SK-N-SH (cell line): ENCODE data around the gene GALNT13. TPM values are rescaled to one million over a fixed set of nuclear protein-coding genes. Genes with fewer than 3 reads are reported as not detected.

Experiments used
- CTCF ChIA-PET: fragments of 300-600, 350-600 bp; formaldehyde crosslinking; extraction: SDS; loops from one replicate; lab custom pipeline; 2021; lab: Yijun Ruan, JAX
- POLR2A ChIA-PET: fragments of 350-600 bp; sonication (Branson Sonifier 250); formaldehyde crosslinking; extraction: SDS; loops from one replicate; lab custom pipeline; 2020; ENCODE audit warnings: antibody characterized with exemption, inconsistent platforms; lab: Yijun Ruan, JAX
- DNase-seq: peaks from one replicate; pipeline ENCODE4 v3.0.0; 2012
- H2AFZ ChIP-seq: fragments of 200-600 bp; sonication (generic); 2 replicates; pipeline ENCODE4 v1.8.1; 2016; ENCODE audit warnings: antibody characterized with exemption, mild to moderate bottlenecking, low read depth
- H3F3A ChIP-seq: fragments of 200-600 bp; sonication (generic); replicated peaks from 2 replicates; pipeline ENCODE3; 2016; ENCODE audit warnings: antibody characterized with exemption, mild to moderate bottlenecking; ENCODE audit not compliant: insufficient read depth
- H3K27ac ChIP-seq, 2 experiments: fragments of 200-500 bp in 1 of 2; fragments of 200-600 bp in 1 of 2; sonication (Bioruptor generic) in 1 of 2; sonication (generic), shearing (Covaris generic) in 1 of 2; 2 replicates each; pipeline versions ENCODE4 v1.5.1 to v1.6.1; 2014 to 2016; ENCODE audit warnings: low read depth in 2 of 2, inconsistent platforms in 1 of 2, low read length in 1 of 2, mild to moderate bottlenecking in 1 of 2, mixed read lengths in 1 of 2
- H3K27me3 ChIP-seq: fragments of 200-600 bp; sonication (generic), shearing (Covaris generic); 2 replicates; pipeline ENCODE4 v1.6.1; 2016; ENCODE audit warnings: mixed run types; ENCODE audit not compliant: insufficient read depth
- H3K36me3 ChIP-seq, 2 experiments: fragments of 200-500 bp in 1 of 2; fragments of 200-600 bp in 1 of 2; sonication (Bioruptor generic) in 1 of 2; sonication (generic) in 1 of 2; replicated peaks in 1 of 2; 2 replicates each; pipeline versions ENCODE3 to v1.5.1; 2014 to 2016; ENCODE audit warnings: low read length in 1 of 2, mild to moderate bottlenecking in 1 of 2; ENCODE audit not compliant: insufficient read depth in 2 of 2, control insufficient read depth in 1 of 2
- H3K4me1 ChIP-seq, 2 experiments: fragments of 200-500 bp in 1 of 2; fragments of 200-600 bp in 1 of 2; sonication (Bioruptor generic) in 1 of 2; sonication (generic), shearing (Covaris generic) in 1 of 2; 2 replicates each; pipeline versions ENCODE4 v1.5.1 to v1.6.1; 2014 to 2016; ENCODE audit warnings: low read depth in 1 of 2, low read length in 1 of 2, mixed run types in 1 of 2; ENCODE audit not compliant: insufficient read depth in 2 of 2, control insufficient read depth in 1 of 2
- H3K4me2 ChIP-seq: fragments of 200-600 bp; sonication (generic), shearing (Covaris generic); 2 replicates; pipeline ENCODE4 v1.6.1; 2017; ENCODE audit warnings: mixed run types
- H3K4me3 ChIP-seq, 2 experiments: fragments of 200-500 bp in 1 of 2; fragments of 200-600 bp in 1 of 2; sonication (Bioruptor generic) in 1 of 2; sonication (generic), shearing (Covaris generic) in 1 of 2; 2 replicates each; pipeline versions ENCODE4 v1.5.1 to v1.8.1; 2014 to 2016; ENCODE audit warnings: low read depth in 2 of 2, inconsistent platforms in 1 of 2, low read length in 1 of 2, mild to moderate bottlenecking in 1 of 2, mixed read lengths in 1 of 2, moderate library complexity in 1 of 2
- H3K79me2 ChIP-seq: fragments of 200-600 bp; sonication (generic); 2 replicates; pipeline ENCODE4 v1.8.1; 2017; ENCODE audit warnings: mild to moderate bottlenecking; ENCODE audit not compliant: insufficient read depth
- H3K9ac ChIP-seq: fragments of 200-600 bp; sonication (generic); 2 replicates; pipeline ENCODE4 v1.6.1; 2017; ENCODE audit warnings: mixed run types
- H3K9me2 ChIP-seq: fragments of 200-600 bp; sonication (generic); 2 replicates; pipeline ENCODE4 v1.6.1; 2017; ENCODE audit warnings: mixed run types
- H3K9me3 ChIP-seq: fragments of 200-600 bp; sonication (generic); 2 replicates; pipeline ENCODE4 v1.6.1; 2017; ENCODE audit warnings: mixed run types, mild to moderate bottlenecking, moderate library complexity
- H4K20me1 ChIP-seq: fragments of 200-600 bp; sonication (generic); 2 replicates; pipeline ENCODE4 v1.6.1; 2017; ENCODE audit warnings: mild to moderate bottlenecking, mixed run types; ENCODE audit not compliant: insufficient read depth
- ELF1 ChIP-seq: IDR thresholded peaks from 2 replicates; pipeline ENCODE4 v1.4.0; 2012
- EP300 ChIP-seq, 2 experiments: IDR thresholded peaks; 2 replicates each; pipeline versions ENCODE4 v1.4.0 to v1.6.1; 2012; ENCODE audit warnings: borderline replicate concordance in 1 of 2, low read depth in 1 of 2, low read length in 1 of 2
- FOXJ3 ChIP-seq: sonication (generic); formaldehyde crosslinking; IDR thresholded peaks from 2 replicates; pipeline ENCODE4 v1.5.1; 2020; ENCODE audit warnings: mild to moderate bottlenecking, missing genetic modification reagents
- FOXM1 ChIP-seq: IDR thresholded peaks from 2 replicates; pipeline ENCODE4 v1.4.0; 2012; ENCODE audit warnings: low read depth, mild to moderate bottlenecking
- GATA2 ChIP-seq: sonication (generic); formaldehyde crosslinking; IDR thresholded peaks from 2 replicates; pipeline ENCODE4 v1.5.0; 2020; ENCODE audit warnings: mild to moderate bottlenecking, missing genetic modification reagents
- MEF2A ChIP-seq: IDR thresholded peaks from 2 replicates; pipeline ENCODE4 v1.4.0; 2012; ENCODE audit warnings: low read depth, borderline replicate concordance
- MXI1 ChIP-seq: IDR thresholded peaks from 2 replicates; pipeline ENCODE4 v1.6.1; 2012; ENCODE audit warnings: mild to moderate bottlenecking, low read depth, low read length, improper control_type of control experiment
- NFIC ChIP-seq: IDR thresholded peaks from 2 replicates; pipeline ENCODE4 v1.4.0; 2012; ENCODE audit warnings: borderline replicate concordance
- NRF1 ChIP-seq: IDR thresholded peaks from 2 replicates; pipeline ENCODE4 v1.6.1; 2012; ENCODE audit warnings: low read depth, mild to moderate bottlenecking, low read length
- PBX3 ChIP-seq: IDR thresholded peaks from 2 replicates; pipeline ENCODE4; 2012
- POLR2AphosphoS5 ChIP-seq: IDR thresholded peaks from 2 replicates; pipeline ENCODE4 v1.6.1; 2012; ENCODE audit warnings: low read depth, low read length
- RAD21 ChIP-seq: IDR thresholded peaks from 2 replicates; pipeline ENCODE4 v1.6.1; 2012; ENCODE audit warnings: mild to moderate bottlenecking, low read length
- RFX5 ChIP-seq: IDR thresholded peaks from 2 replicates; pipeline ENCODE4 v1.6.1; 2012; ENCODE audit warnings: mild to moderate bottlenecking, improper control_type of control experiment, low read length
- RXRA ChIP-seq: IDR thresholded peaks from 2 replicates; pipeline ENCODE4 v1.4.0; 2012; ENCODE audit warnings: low read depth, mild to moderate bottlenecking, borderline replicate concordance
- SIN3A ChIP-seq: IDR thresholded peaks from 2 replicates; pipeline ENCODE4 v1.6.1; 2012; ENCODE audit warnings: low read depth, mild to moderate bottlenecking, low read length, moderate library complexity, borderline replicate concordance
- SMC3 ChIP-seq: IDR thresholded peaks from 2 replicates; pipeline ENCODE4 v1.6.1; 2012; ENCODE audit warnings: low read depth, low read length, improper control_type of control experiment
- TAF1 ChIP-seq: IDR thresholded peaks from 2 replicates; pipeline ENCODE4 v1.6.1; 2012; ENCODE audit warnings: low read depth, mild to moderate bottlenecking, low read length, moderate library complexity, borderline replicate concordance
- TCF12 ChIP-seq: IDR thresholded peaks from 2 replicates; pipeline ENCODE4 v1.4.0; 2012
- TEAD4 ChIP-seq: IDR thresholded peaks from 2 replicates; pipeline ENCODE4 v1.4.0; 2012; ENCODE audit warnings: mild to moderate bottlenecking, borderline replicate concordance; ENCODE audit not compliant: insufficient read depth
- YY1 ChIP-seq: IDR thresholded peaks from 2 replicates; pipeline ENCODE4 v1.4.0; 2012; ENCODE audit warnings: low read depth, mild to moderate bottlenecking
- ZBTB33 ChIP-seq: IDR thresholded peaks from 2 replicates; pipeline ENCODE4 v1.4.0; 2012; ENCODE audit warnings: low read depth, borderline replicate concordance
- WGBS: methylation state at CpG from one replicate; pipeline ENCODE4 v1.1.6; 2017; ENCODE audit warnings: low lambda C conversion rate; 5-methylcytosine and 5-hydroxymethylcytosine counted together
- polyA plus RNA-seq, 3 experiments: library from polyadenylated mRNA; depleted of rRNA; stranded (reverse); fragments of >200 nt; gene quantifications; 2 replicates each; pipeline ENCODE4 v1.2.3, GENCODE V29; 2012
- TF ChIP-seq, protein P1 (sequence below): fragments of 150-350 bp; IDR thresholded peaks from 2 replicates; pipeline ENCODE4 v1.6.1; 2017; ENCODE audit warnings: antibody characterized with exemption, low read length, low read depth, borderline replicate concordance
- TF ChIP-seq, protein P2 (sequence below): IDR thresholded peaks from 2 replicates; pipeline ENCODE4 v1.4.0; 2012; ENCODE audit warnings: low read depth
- TF ChIP-seq, protein P3 (sequence below): fragments of 200-600 bp; sonication (generic); IDR thresholded peaks from 2 replicates; pipeline ENCODE4 v1.6.1; 2017; ENCODE audit warnings: antibody characterized with exemption, mild to moderate bottlenecking, moderate library complexity

GALNT13 gene
- polyA plus RNA-seq, 1 of the 3 experiments (the other 2 are of a cell fraction) = 0.33 TPM

- Histone ChIP-seq H3K4me3 (no peak overlapping the region), H3K4me2 (no peak overlapping the region), H3K79me2 (no peaks in the 10 kb centered on the region), H3K9ac (no peak overlapping the region), H3K27me3 (no peaks in the 10 kb centered on the region), H2AFZ (no peak overlapping the region), H4K20me1 (no peaks in the 10 kb centered on the region), H3F3A (no peaks in the 10 kb centered on the region), H3K9me3 (no peaks in the 10 kb centered on the region), H3K27ac (no peak overlapping the region), H3K9me2 (no peaks in the 10 kb centered on the region), H3K36me3 (no peaks in the 10 kb centered on the region), H3K4me1 (no peaks in the 10 kb centered on the region; a peak in 1 of 4 replicates)
- TF ChIP-seq ELF1 = no peak
- no peak for TF ChIP-seq EP300 (IDR thresholded peaks at IDR 0.05; ENCODE audit: borderline replicate concordance in 1 of 2, low read depth in 1 of 2, low read length in 1 of 2)
- no peak for TF ChIP-seq TCF12
- TF ChIP-seq, protein P1, sequence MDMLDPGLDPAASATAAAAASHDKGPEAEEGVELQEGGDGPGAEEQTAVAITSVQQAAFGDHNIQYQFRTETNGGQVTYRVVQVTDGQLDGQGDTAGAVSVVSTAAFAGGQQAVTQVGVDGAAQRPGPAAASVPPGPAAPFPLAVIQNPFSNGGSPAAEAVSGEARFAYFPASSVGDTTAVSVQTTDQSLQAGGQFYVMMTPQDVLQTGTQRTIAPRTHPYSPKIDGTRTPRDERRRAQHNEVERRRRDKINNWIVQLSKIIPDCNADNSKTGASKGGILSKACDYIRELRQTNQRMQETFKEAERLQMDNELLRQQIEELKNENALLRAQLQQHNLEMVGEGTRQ = no peak
- TF ChIP-seq FOXM1 = no peak
- no peak for TF ChIP-seq TAF1
- TF ChIP-seq SIN3A = no peak
- TF ChIP-seq, protein P2, sequence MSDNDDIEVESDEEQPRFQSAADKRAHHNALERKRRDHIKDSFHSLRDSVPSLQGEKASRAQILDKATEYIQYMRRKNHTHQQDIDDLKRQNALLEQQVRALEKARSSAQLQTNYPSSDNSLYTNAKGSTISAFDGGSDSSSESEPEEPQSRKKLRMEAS = no peak
- TF ChIP-seq, protein P3, sequence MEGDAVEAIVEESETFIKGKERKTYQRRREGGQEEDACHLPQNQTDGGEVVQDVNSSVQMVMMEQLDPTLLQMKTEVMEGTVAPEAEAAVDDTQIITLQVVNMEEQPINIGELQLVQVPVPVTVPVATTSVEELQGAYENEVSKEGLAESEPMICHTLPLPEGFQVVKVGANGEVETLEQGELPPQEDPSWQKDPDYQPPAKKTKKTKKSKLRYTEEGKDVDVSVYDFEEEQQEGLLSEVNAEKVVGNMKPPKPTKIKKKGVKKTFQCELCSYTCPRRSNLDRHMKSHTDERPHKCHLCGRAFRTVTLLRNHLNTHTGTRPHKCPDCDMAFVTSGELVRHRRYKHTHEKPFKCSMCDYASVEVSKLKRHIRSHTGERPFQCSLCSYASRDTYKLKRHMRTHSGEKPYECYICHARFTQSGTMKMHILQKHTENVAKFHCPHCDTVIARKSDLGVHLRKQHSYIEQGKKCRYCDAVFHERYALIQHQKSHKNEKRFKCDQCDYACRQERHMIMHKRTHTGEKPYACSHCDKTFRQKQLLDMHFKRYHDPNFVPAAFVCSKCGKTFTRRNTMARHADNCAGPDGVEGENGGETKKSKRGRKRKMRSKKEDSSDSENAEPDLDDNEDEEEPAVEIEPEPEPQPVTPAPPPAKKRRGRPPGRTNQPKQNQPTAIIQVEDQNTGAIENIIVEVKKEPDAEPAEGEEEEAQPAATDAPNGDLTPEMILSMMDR = no peak
- no peak for TF ChIP-seq MEF2A
- no peak for TF ChIP-seq PBX3
- no peak for TF ChIP-seq RXRA
- TF ChIP-seq RFX5 = no peak
- POLR2A ChIA-PET = no interaction called here
- CTCF ChIA-PET = no interaction called here
- WGBS = 63% methylated on average over 9 of the region's 12 CpGs
- no peak for DNase-seq
These were observed 369.2 kb downstream of the GALNT13 start for GRCh38 chr2:154240921-154241379.

DNA sequence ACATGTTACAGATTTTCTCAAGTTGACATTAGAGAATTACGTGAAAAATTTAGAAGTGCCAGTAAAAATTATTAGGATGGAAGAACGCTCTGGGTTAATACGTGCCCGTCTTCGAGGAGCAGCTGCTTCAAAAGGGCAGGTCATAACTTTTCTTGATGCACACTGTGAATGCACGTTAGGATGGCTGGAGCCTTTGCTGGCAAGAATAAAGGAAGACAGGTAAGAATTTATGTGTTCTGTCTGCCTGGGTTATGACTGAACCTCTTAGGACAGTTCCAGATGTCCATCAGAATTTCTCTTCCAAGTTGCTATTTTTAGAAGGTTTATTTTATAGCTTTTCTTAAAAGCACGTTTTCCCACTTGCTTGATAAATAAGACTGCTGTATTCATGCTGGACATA, 371.0 kb downstream of the GALNT13 start:
- peaks cover 0 to 2% of the 10 kb centered on the region in 2 experiments for H3K36me3 ChIP-seq
- H3K9me2 ChIP-seq = no peaks in the 10 kb centered on the region
- H3F3A ChIP-seq = no peaks in the 10 kb centered on the region
- WGBS = 61% methylated on average over 7 of the region's 7 CpGs
- H3K4me2 ChIP-seq = no peak overlapping the region
- H3K4me3 ChIP-seq = no peak overlapping the region
- CTCF ChIA-PET = interaction anchor here (0.8 kb wide), 1 partner anchor 373 kb away, joined by 3 read pairs; no protein-coding TSS in a partner anchor
- H4K20me1 ChIP-seq = no peaks in the 10 kb centered on the region
- no peak overlapping the region for H3K9ac ChIP-seq
- no peaks in the 10 kb centered on the region for H3K79me2 ChIP-seq
- no peaks in the 10 kb centered on the region for H3K9me3 ChIP-seq
- POLR2A ChIA-PET = no interaction called here
- H3K4me1 ChIP-seq = no peaks in the 10 kb centered on the region; a peak in 1 of 4 replicates
- DNase-seq = no peak
- H2AFZ ChIP-seq = no peak overlapping the region
- no peaks in the 10 kb centered on the region for H3K27me3 ChIP-seq
- no peak overlapping the region for H3K27ac ChIP-seq
- no peak for TF ChIP-seq SMC3
- TF ChIP-seq YY1 = no peak
- no peak for TF ChIP-seq MXI1
- TF ChIP-seq RAD21 = no peak
- no peak for TF ChIP-seq FOXJ3
- no peak for TF ChIP-seq MEF2A
- no peak for TF ChIP-seq NRF1
- no peak for TF ChIP-seq NFIC
- TF ChIP-seq POLR2AphosphoS5 = no peak
- no peak for TF ChIP-seq GATA2 (CRISPR knock-in tag)
- no peak for TF ChIP-seq RXRA
- no peak for TF ChIP-seq ZBTB33
- no peak for TF ChIP-seq TEAD4
